LNCAP (cell line): ENCODE data around the gene RPS14.

Source experiments
- CTCF ChIP-seq: fragments of 450-650 bp; IDR thresholded peaks from 2 replicates; pipeline ENCODE4 v1.5.1; 2017; ENCODE audit warnings: mild to moderate bottlenecking

The RPS14 gene

GRCh38 chr5:150428978-150429377 lies 20.6 kb downstream of the RPS14 start:
- TF ChIP-seq CTCF = no peak

- no peak for TF ChIP-seq CTCF
These were observed 21.2 kb downstream of the RPS14 start for GRCh38 chr5:150428106-150428876.

GRCh38 chr5:150422758-150423157 lies 26.8 kb downstream of the RPS14 start:
- TF ChIP-seq CTCF = no peak

- no peak for TF ChIP-seq CTCF
These were observed 27.5 kb downstream of the RPS14 start for GRCh38 chr5:150422075-150422474.

GRCh38 chr5:150419630-150420270 lies 29.8 kb downstream of the RPS14 start:
- no peak for TF ChIP-seq CTCF

GRCh38 chr5:150413176-150413901 lies 36.2 kb downstream of the RPS14 start:
- no peak for TF ChIP-seq CTCF

GRCh38 chr5:150412319-150413175 lies 37.0 kb downstream of the RPS14 start, which contains the start of gene CD74:
CD74 (minus strand) TSS chr5:150412910; CDS start chr5:150412749, 161 bp downstream.
- no peak for TF ChIP-seq CTCF
